Trophoblast cell (in vitro differentiated cells and primary cell): ENCODE data around the gene SSX2IP.

ENCODE experiments used
- DNase-seq, 2 donors: peaks; one replicate each; pipeline ENCODE4 v3.0.0-alpha.2; 2016
- H2AFZ ChIP-seq: 2 replicates; pipeline ENCODE4 v1.6.1; 2013; ENCODE audit warnings: low read length, moderate library complexity, mild to moderate bottlenecking; ENCODE audit not compliant: insufficient read depth, poor library complexity
- H2AK5ac ChIP-seq: 2 replicates; pipeline ENCODE4 v1.6.1; 2013; ENCODE audit warnings: mild to moderate bottlenecking, low read length
- H2BK120ac ChIP-seq: 2 replicates; pipeline ENCODE4 v1.6.1; 2013; ENCODE audit warnings: low read length, mild to moderate bottlenecking, moderate library complexity; ENCODE audit not compliant: insufficient read depth, poor library complexity
- H2BK12ac ChIP-seq: 2 replicates; pipeline ENCODE4 v1.6.1; 2013; ENCODE audit warnings: mild to moderate bottlenecking, low read length, moderate library complexity
- H2BK5ac ChIP-seq: 2 replicates; pipeline ENCODE4 v1.6.1; 2013; ENCODE audit warnings: low read length, low read depth, moderate library complexity, mild to moderate bottlenecking; ENCODE audit not compliant: poor library complexity
- H3K14ac ChIP-seq: 2 replicates; pipeline ENCODE4 v1.6.1; 2013; ENCODE audit warnings: mild to moderate bottlenecking, low read length
- H3K18ac ChIP-seq: 2 replicates; pipeline ENCODE4 v1.6.1; 2013; ENCODE audit warnings: mild to moderate bottlenecking, low read length
- H3K23ac ChIP-seq: 2 replicates; pipeline ENCODE4 v1.6.1; 2013; ENCODE audit warnings: low read length
- H3K27ac ChIP-seq: 2 replicates; pipeline ENCODE4 v1.5.1; 2013; ENCODE audit warnings: low read depth, mild to moderate bottlenecking, inconsistent platforms, low read length, moderate library complexity
- H3K27me3 ChIP-seq: 2 replicates; pipeline ENCODE4 v1.6.1; 2013; ENCODE audit warnings: inconsistent platforms, mild to moderate bottlenecking, low read length, moderate library complexity; ENCODE audit not compliant: insufficient read depth
- H3K36me3 ChIP-seq, 2 experiments: 1 replicate in 1 of 2; 2 replicates in 1 of 2; pipeline ENCODE4 v1.6.1; 2013; ENCODE audit warnings: low read length in 2 of 2, mild to moderate bottlenecking in 2 of 2, moderate library complexity in 1 of 2; ENCODE audit not compliant: insufficient read depth in 2 of 2, control insufficient read depth in 1 of 2
- H3K4ac ChIP-seq: 2 replicates; pipeline ENCODE4 v1.6.1; 2013; ENCODE audit warnings: low read depth, mild to moderate bottlenecking, low read length, moderate library complexity
- H3K4me1 ChIP-seq, 2 experiments: 1 replicate in 1 of 2; 2 replicates in 1 of 2; pipeline ENCODE4 v1.6.1; 2013; ENCODE audit warnings: low read length in 2 of 2, mild to moderate bottlenecking in 2 of 2, moderate library complexity in 1 of 2; ENCODE audit not compliant: insufficient read depth in 2 of 2, control insufficient read depth in 1 of 2
- H3K4me2 ChIP-seq: 2 replicates; pipeline ENCODE4 v1.6.1; 2013; ENCODE audit warnings: inconsistent platforms, mild to moderate bottlenecking, low read length, moderate library complexity
- H3K4me3 ChIP-seq: 2 replicates; pipeline ENCODE4 v1.5.1; 2013; ENCODE audit warnings: mild to moderate bottlenecking, low read depth, low read length, inconsistent platforms
- H3K79me1 ChIP-seq: one replicate; pipeline ENCODE4 v1.6.1; 2013; ENCODE audit warnings: low read length
- H3K79me2 ChIP-seq: 2 replicates; pipeline ENCODE4 v1.6.1; 2013; ENCODE audit warnings: low read length, mild to moderate bottlenecking; ENCODE audit not compliant: control insufficient read depth, insufficient read depth, poor library complexity
- H3K9ac ChIP-seq: 2 replicates; pipeline ENCODE4 v1.6.1; 2013; ENCODE audit warnings: mild to moderate bottlenecking, low read length
- H3K9me3 ChIP-seq: 2 replicates; pipeline ENCODE4 v1.6.1; 2013; ENCODE audit warnings: low read depth, mild to moderate bottlenecking, control low read depth, inconsistent platforms, low read length; ENCODE audit not compliant: insufficient read depth
- H4K12ac ChIP-seq: 2 replicates; pipeline ENCODE4 v1.6.1; 2013; ENCODE audit warnings: low read depth, mild to moderate bottlenecking, low read length, moderate library complexity
- H4K8ac ChIP-seq: 2 replicates; pipeline ENCODE4 v1.6.1; 2013; ENCODE audit warnings: low read depth, mild to moderate bottlenecking, low read length, moderate library complexity
- H4K91ac ChIP-seq: one replicate; pipeline ENCODE4 v1.6.1; 2013; ENCODE audit warnings: low read depth, mild to moderate bottlenecking, low read length, moderate library complexity
- WGBS: extraction: QIAGEN DNeasy Blood & Tissue Kit; methylation state at CpG from one replicate; pipeline ENCODE4 v1.1.7; 2013; ENCODE audit warnings: missing lambda C conversion rate; ENCODE audit not compliant: insufficient read length, insufficient coverage; ENCODE audit errors: extremely low coverage; 5-methylcytosine and 5-hydroxymethylcytosine counted together

The SSX2IP gene

GRCh38 chr1:84675106-84675505 is 15.2 kb downstream of the SSX2IP start:
- Histone ChIP-seq H2AFZ (no peak overlapping the region), H2BK5ac (no peak overlapping the region), H2AK5ac (no peak overlapping the region), H4K12ac (no peak overlapping the region), H3K9ac (no peak overlapping the region), H3K9me3 (no peaks in the 10 kb centered on the region), H3K79me1 (peaks cover 2% of the 10 kb centered on the region), H3K79me2 (peaks cover 2% of the 10 kb centered on the region), H3K4ac (no peak overlapping the region), H2BK120ac (no peak overlapping the region), H3K27me3 (no peaks in the 10 kb centered on the region), H3K4me2 (no peak overlapping the region), H3K27ac (no peak overlapping the region), H3K4me3 (no peak overlapping the region), H3K36me3 (peaks cover 0 to 3% of the 10 kb centered on the region in 2 experiments), H4K91ac (no peak overlapping the region), H4K8ac (no peak overlapping the region), H3K23ac (no peak overlapping the region), H3K14ac (no peak overlapping the region), H2BK12ac (no peak overlapping the region), H3K4me1 (peaks cover 3 to 6% of the 10 kb centered on the region in 2 experiments), H3K18ac (no peak overlapping the region)
- WGBS, result no CpG with 5 or more reads among the region's 1 CpG
- DNase-seq, result no peak

GRCh38 chr1:84674705-84675104 is 15.6 kb downstream of the SSX2IP start:
- Histone ChIP-seq H3K36me3 (peaks cover 0 to 2% of the 10 kb centered on the region in 2 experiments), H3K79me2 (peaks cover 2% of the 10 kb centered on the region), H3K4ac (no peak overlapping the region), H3K23ac (no peak overlapping the region), H3K4me1 (peaks cover 3 to 4% of the 10 kb centered on the region in 2 experiments), H3K9ac (no peak overlapping the region), H3K27ac (no peak overlapping the region), H2AK5ac (no peak overlapping the region), H3K79me1 (peaks cover 2% of the 10 kb centered on the region), H3K18ac (no peak overlapping the region), H3K4me2 (no peak overlapping the region), H3K27me3 (no peaks in the 10 kb centered on the region), H2AFZ (no peak overlapping the region), H3K9me3 (no peaks in the 10 kb centered on the region), H4K91ac (no peak overlapping the region), H4K8ac (no peak overlapping the region), H2BK120ac (no peak overlapping the region), H3K14ac (no peak overlapping the region), H4K12ac (no peak overlapping the region), H2BK12ac (no peak overlapping the region), H2BK5ac (no peak overlapping the region), H3K4me3 (no peak overlapping the region)
- no CpG with 5 or more reads among the region's 3 CpGs for WGBS
- no peak for DNase-seq

- no CpG with 5 or more reads among the region's 2 CpGs for WGBS
- H3K4me3 ChIP-seq, result no peak overlapping the region
- no peak overlapping the region for H3K4me2 ChIP-seq
- H3K27ac ChIP-seq, result no peak overlapping the region
- no peaks in the 10 kb centered on the region for H3K9me3 ChIP-seq
- H3K4ac ChIP-seq, result no peak overlapping the region
- H3K79me1 ChIP-seq, result peaks cover 2% of the 10 kb centered on the region
- no peak overlapping the region for H2AK5ac ChIP-seq
- no peak overlapping the region for H2AFZ ChIP-seq
- H3K36me3 ChIP-seq, result peaks cover 0 to 2% of the 10 kb centered on the region in 2 experiments
- H4K12ac ChIP-seq, result no peak overlapping the region
- no peak overlapping the region for H2BK12ac ChIP-seq
- peaks cover 2% of the 10 kb centered on the region for H3K79me2 ChIP-seq
- H3K9ac ChIP-seq, result no peak overlapping the region
- H2BK5ac ChIP-seq, result no peak overlapping the region
- no peak for DNase-seq
- H3K4me1 ChIP-seq, result peaks cover 3 to 4% of the 10 kb centered on the region in 2 experiments
- H3K23ac ChIP-seq, result no peak overlapping the region
- H4K8ac ChIP-seq, result no peak overlapping the region
- no peaks in the 10 kb centered on the region for H3K27me3 ChIP-seq
- H2BK120ac ChIP-seq, result no peak overlapping the region
- H4K91ac ChIP-seq, result no peak overlapping the region
- H3K14ac ChIP-seq, result no peak overlapping the region
- H3K18ac ChIP-seq, result no peak overlapping the region
These were observed 16.2 kb downstream of the SSX2IP start for GRCh38 chr1:84674021-84674420.

GRCh38 chr1:84672080-84672854 is 18.0 kb downstream of the SSX2IP start:
- H3K4ac ChIP-seq, result no peak overlapping the region
- H3K9ac ChIP-seq, result no peak overlapping the region
- H3K4me1 ChIP-seq, result peaks cover 3 to 4% of the 10 kb centered on the region in 2 experiments
- no peak for DNase-seq
- no peaks in the 10 kb centered on the region for H3K9me3 ChIP-seq
- no peak overlapping the region for H3K4me3 ChIP-seq
- H3K27me3 ChIP-seq, result no peaks in the 10 kb centered on the region
- H2BK5ac ChIP-seq, result no peak overlapping the region
- no peak overlapping the region for H2BK12ac ChIP-seq
- peaks cover 2% of the 10 kb centered on the region for H3K79me2 ChIP-seq
- H3K36me3 ChIP-seq, result peaks cover 0 to 2% of the 10 kb centered on the region in 2 experiments
- no peak overlapping the region for H3K18ac ChIP-seq
- no peak overlapping the region for H2AK5ac ChIP-seq
- no peak overlapping the region for H2AFZ ChIP-seq
- H4K91ac ChIP-seq, result no peak overlapping the region
- WGBS, result no CpG with 5 or more reads among the region's 3 CpGs
- no peaks in the 10 kb centered on the region for H3K79me1 ChIP-seq
- H3K4me2 ChIP-seq, result no peak overlapping the region
- no peak overlapping the region for H4K12ac ChIP-seq
- H3K14ac ChIP-seq, result no peak overlapping the region
- no peak overlapping the region for H3K23ac ChIP-seq
- H2BK120ac ChIP-seq, result no peak overlapping the region
- H4K8ac ChIP-seq, result no peak overlapping the region
- no peak overlapping the region for H3K27ac ChIP-seq
